HG03045 (cell line): Measurements from ENCODE around the gene BHLHE23.

Experiments used
- ATAC-seq: cut with Tn5 transposase; IDR thresholded peaks from one replicate; pipeline ENCODE4 v1.9.1; 2021; ENCODE audit warnings: mild to moderate bottlenecking, moderate library complexity; ENCODE audit not compliant: unreplicated experiment

Gene BHLHE23

DNA sequence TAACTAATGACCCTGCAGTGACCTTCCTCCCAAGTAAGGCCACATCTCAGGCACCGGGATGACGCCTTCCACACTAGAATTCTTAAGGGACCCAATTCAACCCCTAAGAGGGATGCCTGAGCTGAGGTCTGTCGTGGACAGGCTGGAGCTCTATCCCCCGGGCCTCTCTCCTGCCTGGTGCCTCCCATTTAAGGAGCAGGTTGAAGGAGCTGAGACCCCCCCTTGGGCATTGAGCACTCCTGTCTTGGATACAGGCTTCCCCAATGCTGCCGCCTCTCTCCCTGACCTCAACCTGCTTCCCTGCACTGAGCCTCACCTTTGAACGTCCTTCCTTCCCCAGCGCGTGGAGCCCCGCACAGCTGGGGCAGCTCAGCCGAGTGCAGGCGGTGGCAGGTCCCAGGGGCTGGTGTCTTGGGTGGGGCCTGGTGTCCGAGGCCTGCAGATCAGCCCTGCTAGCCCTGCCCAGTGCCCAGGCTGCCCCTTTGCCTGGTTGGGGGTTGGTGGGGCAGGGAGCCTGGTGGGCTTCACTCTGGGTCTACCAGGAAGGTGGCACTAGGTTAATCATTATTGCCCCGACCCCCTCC, 19.9 kb upstream of the BHLHE23 start:
- no peak for ATAC-seq

DNA sequence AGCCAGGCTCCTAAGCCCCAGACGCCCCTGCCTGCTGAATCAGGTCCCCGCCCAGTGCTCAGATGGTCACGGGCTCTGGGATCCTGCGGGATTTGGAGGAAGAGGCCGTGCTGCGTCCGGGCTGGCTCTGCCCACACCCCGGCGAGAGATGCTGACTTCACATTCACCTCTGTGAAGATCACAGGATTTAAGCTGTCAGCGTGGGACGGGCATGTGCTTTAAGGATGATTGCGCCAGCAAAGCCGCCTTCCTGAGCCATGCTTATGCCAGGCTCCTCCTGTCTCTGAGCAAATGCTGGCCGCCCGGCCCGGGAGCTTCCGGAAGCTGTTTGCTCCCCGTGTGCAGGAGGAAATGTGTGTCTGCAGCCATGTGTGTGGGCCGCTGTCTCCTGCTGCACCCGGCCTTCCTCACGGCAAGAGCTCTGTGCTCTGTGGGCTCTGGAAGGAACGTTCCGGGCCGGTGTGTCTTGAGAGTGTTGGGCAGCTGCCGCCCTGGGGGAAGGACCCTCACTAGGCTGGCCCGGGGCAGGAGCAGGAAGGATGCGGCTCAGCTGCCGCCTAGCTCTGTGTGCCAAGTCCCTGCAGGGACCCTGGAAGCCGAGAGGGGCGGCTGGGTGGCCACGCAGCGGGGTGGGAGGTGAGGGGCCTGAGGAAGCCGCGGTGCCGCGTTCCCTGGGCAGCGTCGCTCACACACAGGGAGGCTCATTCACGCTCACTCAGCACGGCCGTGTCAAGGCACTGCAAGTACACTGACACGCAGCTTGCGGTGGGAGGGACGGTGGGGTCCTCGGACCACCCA, 19.0 kb upstream of the BHLHE23 start:
- no peak for ATAC-seq

DNA sequence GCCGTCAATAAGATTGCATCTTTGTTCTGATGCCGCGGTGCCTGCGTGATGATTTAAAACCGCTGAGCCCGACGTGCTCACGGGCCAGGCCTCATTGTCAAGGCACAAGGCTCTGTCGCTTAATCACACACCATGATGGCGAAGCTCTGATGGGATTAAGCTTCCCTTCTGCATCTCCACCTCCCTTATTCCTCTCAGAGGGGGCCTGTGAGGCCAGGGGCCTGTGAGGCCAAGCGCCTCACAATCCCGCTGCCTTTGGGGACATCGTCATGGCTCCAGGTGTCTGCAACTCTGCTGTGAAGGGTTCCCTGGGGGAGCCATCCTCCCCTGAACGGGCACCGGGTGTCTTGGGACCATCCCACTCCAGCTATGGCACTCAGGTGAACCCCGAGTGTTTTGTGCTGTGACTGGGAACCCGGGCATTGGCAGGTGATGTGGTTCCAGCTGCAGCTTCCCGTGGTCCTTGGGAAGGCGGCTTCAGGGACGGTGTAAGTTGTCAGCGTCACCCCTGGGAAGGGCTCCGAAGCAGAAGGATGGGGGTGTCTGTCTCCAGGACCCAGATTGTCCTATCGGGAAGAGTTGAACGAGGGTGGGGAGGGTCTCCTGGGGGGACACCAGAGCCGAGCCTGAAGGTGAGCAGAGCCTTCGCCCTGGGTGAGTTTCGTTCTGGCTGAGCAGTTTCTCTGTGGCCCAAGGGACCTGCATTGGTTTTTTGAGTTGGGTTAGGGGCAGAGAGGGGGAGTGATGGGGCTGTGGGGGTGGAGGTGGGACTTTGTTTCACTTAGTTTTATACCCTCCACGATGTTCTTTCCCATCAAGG, 18.0 kb upstream of the BHLHE23 start:
- ATAC-seq, result no peak

DNA sequence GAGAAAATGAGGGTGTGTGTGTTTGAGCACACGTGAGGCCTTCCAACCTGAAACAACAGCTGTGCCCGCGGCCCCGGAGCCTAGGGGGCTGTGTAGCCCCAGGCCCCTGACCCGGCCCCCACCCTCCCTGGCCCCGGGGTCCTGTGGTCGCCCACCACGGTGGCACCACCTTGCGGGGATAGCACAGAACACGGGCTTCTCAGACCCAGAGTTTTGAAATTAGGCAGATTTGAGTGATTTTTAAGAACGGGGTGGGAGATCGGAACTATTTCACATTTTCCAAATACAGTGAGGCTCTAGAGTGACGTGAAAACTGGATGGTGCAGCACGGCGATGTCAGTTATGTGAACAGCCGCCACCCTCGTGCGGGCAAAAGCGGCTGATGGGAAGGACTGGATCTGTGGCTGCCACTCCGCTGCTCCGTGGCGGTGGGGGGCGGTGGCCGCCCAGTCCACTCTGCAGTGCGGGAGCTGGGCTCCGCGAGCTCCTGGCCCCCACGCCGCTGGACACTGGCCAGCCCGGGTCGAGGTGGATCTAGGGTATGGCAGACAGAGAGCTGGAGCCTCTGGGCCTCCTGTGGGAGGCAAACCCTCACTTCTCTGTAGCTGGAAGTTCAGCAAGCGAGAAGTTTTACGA, 17.3 kb upstream of the BHLHE23 start:
- ATAC-seq, result no peak

DNA sequence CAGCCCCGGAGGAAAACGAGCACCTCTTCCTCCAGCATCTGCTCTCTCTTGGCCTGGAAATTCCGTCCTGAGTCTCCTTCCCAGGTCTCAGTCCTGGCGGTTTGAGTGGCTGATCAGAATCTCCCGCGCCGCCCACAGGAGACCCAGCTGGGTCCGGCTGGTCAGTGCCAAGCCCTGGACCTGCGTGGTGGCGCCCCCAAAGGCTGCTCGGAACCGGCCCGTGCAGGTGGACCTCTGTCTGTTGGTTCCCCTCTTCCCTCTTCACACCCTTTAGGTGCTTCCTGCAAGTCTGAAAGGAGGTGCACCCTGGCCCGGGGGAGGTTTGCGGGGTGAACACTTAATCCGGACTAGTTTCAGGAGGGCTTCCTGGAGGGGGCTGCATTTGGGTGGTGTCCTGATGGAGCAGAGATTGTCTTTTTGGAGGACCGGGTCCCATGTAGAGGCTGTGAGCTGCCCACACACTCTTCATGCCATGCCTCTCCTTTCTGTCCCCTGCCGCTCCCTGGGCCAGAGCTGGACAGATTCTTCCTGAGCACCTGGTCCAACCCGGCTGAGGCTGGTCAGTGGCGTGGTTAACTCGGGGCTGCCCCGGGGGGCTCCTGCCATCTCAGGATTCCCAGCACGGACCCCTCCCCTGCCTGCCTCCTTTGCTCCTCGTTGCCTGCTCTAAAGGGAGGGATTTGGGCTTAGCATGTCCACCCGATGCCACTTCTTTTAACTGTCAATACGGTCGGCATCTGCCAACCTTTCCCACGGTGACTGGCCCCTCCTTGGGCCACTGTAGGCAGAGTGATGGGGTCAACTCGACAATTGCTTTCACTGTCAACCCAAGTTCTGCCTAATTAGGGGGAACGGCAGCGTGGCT, 16.5 kb upstream of the BHLHE23 start:
- ATAC-seq, result no peak

DNA sequence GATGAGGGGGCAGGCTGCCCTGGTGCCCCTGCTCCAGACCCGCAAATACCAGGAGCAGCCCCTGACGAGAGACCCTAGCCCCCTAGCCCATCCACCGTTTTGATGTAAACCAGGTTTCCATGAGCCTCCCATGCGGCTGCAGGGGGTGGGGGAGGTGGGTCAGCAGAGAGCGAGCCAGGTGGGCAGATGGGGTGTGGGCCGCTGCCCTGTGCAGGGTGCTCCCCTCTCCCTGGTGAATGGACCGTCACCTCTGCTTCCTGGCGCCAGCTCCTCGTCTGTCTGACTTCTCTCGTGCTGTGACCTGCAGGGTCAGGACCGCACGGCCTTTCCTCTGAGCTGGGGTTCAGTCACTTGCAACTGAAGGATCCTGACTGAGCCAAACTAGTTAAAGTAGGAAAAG, 15.7 kb upstream of the BHLHE23 start:
- ATAC-seq, result no peak

DNA sequence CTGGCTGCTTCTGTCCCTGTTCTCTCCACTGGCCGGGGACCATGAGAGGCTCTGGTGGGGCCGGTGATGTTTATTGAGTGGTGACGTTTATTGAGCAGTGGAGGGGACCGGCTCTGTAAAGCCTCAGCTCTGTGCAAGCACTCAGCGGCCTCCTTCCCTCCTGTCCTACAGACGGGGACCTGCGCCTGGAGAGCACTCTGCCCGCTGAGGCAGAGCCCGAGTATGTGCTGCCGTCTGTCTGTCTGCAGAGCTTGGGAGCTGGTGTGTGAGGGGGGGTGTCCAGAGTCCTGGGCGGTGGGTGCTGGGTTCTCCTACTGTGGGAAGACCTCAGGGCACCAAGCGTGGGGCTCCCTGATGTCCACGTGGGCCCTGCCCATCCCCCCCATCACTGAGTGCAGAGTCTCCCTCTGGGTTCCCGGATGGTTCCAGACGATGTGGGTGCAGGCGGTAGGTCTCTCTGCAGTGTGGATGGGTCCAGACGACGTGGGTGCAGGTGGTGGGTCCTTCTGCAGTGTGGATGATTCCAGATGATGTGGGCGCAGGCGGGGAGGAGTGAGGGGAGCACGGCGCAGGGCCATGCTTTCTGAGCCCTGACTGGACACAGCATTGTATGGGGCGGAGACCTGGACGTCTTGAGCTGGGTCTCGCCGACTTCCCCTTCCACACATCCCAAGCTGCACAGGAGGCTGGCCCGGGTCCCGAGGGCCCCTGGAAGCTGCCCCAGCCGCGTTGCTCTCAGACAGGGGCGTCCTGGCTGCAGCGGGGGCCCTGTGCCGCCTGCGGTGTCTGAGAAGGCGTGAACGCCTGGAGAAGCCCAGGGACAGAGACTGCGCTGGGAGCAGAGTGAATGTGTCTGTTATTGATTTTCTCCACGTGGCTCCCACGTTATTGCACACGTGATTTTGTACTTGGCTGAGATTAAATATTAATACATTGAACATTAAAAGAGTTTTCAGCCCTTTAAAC, 14.9 kb upstream of the BHLHE23 start:
- no peak for ATAC-seq

DNA sequence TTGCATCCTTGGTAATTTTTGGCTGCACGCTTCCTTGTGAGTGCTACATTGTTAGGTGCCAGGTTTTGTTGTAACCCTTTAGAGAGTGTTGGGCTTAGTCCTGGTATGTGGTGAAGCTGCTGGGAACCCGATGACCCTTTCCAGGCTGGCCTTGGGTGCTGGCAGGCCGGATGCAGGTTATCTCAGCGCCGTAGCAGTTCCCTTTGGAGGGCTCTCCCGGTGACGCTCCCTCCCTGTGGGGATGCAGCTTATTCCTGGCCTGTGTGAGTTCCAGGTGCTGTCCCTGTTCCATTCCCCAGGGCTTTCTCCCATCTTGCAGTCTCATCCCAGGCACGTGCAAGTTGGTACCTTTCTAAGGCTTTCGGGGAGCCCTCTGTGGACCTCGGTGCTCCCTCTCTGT, 13.9 kb upstream of the BHLHE23 start:
- no peak for ATAC-seq

DNA sequence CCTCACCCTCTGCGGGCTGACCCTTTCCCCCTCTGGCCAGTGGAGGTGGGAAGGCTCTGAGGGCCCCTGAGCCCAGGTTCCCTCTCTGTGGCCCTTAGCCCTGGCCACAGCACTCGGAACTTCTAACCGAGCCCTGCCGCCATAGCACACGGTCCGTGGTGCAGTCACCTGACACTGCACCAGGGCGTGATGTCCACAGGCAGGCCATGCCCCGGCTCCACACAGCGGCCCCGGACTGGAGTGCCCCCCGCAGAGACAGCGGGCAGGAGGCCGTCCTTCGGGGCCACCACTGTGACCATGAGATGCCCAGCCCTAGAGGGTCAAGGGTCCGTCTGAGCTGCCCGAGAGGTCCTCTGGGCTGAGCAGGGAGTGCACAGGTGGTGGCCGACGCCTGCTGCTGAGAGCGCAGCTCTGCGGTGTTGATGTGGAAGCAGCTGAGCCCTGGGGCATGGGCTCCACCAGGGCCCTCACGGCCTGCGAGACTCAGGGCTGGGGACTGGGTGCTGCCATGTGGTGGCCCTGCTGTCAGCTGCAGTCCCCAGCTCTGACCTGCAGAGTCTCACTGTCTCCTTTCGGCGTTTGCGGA, 11.2 kb upstream of the BHLHE23 start:
- ATAC-seq, result no peak

DNA sequence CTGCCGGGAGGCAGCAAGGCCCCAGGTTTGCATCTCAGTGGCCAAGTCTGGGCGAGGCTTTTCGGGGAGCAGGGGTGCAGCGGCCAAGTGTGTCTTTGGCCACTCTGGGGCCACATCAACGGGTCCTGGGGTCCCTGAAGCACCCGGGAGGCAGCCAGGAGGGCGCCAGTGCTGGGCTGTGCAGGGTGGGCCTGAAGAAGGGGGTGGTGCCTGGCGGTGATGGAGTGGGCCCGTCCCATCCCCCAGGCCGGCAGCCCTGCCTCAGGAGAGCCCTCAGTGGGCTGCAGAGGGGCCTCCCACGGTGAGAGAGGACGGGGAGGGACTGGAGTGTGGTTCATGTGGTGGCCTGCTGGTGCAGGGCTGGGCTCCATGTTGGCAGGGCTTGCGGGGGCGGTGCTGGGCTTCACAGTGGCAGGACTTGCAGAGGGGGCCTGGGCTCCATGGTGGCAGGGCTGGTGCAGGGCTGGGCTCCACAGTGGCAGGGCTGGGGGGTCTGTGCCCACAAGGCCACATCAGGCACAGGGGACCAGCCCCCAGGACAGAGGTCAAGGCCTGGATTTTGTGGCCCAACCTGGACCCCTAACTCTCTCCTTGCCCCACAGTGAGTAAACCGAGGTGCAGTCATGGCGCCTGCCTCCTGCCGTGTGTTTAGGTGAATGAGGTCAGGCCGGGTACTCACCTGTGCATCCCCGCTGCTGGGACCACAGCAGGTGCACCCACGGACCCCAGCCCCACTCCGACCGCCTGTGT, 10.5 kb upstream of the BHLHE23 start:
- ATAC-seq, result no peak

DNA sequence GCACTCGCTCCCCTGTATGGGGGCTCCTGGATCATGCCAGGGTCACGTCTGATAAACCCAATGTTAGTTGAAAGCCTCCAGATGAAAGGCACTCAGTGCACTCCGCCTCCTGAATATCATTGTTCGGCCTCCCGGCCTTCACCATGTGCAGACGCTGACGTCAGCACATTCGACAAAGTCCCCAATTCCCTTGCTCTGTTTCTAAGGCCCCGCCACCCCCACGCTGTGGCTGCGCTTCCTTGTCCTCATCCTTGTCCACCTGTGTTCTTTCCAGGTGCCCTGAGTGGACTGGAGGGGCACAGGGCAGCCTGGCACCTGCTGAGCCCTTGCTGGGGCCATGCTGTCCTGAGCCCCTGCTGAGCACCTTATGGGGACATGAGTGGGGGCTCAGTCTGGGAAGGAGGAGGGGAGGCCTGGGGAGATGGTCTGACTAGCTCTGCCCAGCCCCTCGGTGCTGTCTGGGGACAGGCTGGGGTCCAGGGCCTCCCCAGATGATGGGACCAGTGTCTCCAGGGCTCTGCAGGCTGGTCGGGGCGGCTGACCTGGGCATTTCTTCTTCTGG, 9.8 kb upstream of the BHLHE23 start:
- no peak for ATAC-seq

DNA sequence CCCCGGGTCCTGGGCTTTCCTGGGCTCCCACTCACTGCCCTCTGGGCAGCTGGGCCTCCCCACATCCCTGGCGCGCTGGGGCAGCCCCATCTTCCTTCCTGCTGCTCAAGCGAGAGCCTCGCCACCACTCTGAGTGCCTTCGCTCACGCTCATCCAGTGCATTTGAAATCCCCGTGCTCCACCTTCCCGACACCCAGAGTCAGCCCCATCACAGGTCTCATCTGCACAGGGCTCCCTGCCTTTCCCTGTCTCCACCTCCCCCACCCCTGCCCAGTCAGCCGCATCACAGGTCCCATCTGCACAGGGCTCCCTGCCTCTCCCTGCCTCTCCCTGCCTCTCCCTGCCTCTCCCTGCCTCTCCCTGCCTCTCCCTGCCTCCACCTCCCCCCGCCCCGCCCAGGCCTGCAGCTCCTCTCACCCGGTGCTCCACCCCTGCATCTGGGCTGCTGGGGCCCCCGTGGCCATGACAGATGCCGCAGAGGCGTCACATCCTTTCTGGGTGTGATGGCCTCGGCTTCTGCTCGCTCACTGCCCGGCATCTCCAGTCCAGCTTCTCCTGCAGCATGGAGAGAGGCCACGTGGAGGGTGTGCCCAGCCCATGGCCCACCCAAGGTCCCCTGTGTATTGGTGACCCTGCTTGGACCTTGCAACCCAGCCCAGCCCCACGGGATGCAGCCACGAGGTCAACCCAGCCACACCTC, 9.0 kb upstream of the BHLHE23 start:
- no peak for ATAC-seq

DNA sequence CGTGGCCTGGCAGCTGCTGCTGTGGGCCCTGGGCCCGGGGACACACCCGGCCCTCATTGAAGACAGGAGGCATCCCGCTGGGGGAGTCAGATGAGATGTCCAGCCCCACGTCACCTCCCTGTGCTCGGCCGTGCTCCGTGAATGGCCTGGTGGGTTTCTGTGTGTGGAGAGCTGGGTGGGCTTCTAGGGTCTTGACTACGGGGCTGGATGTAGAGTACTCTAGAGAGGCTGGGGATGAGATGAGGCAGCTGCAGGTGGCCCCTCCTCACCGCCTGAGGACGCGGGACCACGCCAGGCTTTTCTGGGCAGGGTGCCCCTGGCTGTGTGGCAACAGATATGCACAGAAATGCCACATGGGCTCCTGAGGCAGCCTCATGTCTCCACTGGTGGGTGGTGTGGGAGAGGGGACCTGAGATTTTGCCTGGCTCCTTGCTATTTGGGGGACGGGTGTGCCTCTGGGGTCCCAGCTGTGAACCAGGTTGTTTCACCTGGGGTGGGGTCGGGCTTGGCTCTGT, 8.4 kb upstream of the BHLHE23 start:
- no peak for ATAC-seq

DNA sequence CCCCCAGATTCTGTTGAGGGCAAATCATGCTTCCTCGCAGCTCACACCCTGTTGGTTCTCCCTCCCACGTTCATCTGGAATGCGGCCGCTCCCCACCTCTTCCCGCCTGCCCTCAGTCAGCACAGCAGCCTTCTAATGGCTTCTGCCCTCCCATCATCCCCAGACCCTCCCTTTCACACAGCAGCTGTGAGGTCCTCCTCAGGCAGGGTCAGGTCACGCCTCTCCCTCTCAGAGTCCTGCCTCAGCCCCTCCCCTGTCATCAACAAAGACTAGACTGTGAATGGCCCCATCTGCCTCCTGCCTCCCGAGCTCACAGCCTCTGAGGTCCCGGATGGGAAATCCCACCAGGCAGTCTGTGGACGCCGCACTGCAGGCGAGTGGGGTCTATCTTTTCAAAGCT, 7.9 kb upstream of the BHLHE23 start:
- no peak for ATAC-seq

DNA sequence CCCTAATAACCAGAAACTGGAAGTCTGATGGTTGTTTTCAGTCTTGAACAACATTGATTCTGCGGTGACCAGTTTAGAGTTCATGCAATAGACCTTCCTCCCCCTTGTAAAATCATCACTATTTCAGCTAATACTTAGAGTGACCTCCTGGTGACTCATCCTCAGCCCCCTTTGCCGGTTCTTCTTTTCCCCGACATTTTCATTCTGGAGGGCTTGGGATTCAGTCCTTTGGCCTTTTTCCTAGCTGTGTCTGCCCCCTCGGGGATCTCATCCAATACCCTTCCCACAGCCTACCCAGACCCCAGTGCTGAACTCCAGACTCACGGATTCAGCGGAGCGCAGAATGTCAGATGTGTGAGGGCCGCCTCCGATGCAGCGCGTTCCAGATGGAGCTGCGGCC, 7.5 kb upstream of the BHLHE23 start:
- ATAC-seq, result no peak

DNA sequence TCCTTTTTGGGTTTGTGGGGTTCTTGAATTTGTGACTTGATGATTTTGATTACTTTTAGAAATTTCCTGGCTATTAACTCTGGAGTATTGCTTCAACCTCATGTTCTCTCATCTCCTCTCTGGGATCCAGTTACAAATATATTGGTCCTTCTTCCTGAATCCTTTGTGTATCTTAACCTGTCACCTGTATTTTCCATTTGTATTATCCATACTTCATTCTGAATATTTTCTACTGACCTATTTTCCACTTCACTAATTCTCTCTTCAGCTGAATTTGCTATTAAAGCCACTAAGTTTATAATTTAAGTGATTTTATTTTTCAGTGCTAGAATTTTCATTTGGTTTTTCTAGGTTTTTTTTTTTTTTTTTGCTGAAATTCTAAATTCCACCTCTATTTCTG, 6.4 kb upstream of the BHLHE23 start:
- no peak for ATAC-seq

DNA sequence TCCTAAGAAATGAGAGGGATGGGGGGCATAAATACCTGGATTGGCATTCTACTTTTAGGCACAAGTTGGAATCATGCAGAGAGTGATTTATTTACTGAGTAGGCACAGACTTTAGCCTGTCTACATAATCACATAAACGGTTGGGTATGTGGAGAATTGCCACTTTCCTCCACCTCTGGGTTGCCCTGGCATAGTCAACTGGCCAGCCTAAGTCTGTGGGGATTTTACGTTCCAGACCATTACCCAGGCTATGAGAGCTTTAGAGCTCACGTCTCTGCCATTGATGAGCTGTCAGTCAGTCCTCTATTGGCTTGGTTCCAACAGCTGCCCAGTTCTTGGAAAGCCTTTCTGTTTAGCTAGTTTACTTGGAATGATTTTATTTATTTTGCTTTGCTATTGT, 5.0 kb upstream of the BHLHE23 start:
- ATAC-seq, result no peak
